ENCODE data around the gene PAPSS2. TPM values are rescaled to one million over a fixed set of nuclear protein-coding genes. Genes with fewer than 3 reads are reported as not detected.
"Not testable (repeated sequence)": the region's sequence is repeated elsewhere in the genome, so short reads cannot be mapped to it uniquely, and the experiment has no call there.

PAPSS2 gene
- total RNA-seq, 4 donors from 2014 or later = 17.3 to 117 (median 88.4) TPM

DNA sequence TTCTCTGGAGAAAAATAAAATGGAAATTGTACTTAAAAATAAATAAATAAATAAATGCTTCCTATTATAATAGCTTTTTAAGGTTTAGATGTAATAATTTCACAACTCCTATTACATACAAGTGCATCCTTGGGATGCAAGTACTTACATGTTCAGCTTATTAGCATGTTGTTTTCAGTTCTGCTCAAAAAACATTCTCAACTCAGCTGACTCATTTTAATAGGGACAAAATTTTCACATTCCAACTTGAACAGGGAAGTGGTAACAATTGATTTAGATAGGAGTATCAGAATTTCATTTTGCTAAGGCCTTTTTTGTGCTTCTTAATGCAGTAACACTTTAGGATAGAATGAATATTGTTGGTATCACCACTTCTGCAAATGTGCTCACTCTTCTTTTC, 16.7 kb upstream of the PAPSS2 start:
- no peak for DNase-seq
- in situ Hi-C loops (cut with MboI; ENCODE audit: low pct_ligation_motif_present in 1 of 4, low pct_unique_long_range_greater_than_20kb in 1 of 4, low sequenced_read_pairs in 3 of 4) (loop anchor here in 1 of 4 donors (10.0 kb wide), 1 partner anchor 122 kb away; no protein-coding TSS in a partner anchor), intact Hi-C loops (cut with DNase I; ENCODE audit: low total_unique reads) (no loop called here)
- Histone ChIP-seq H3K4me3 (no peak overlapping the region), H3K27ac (no peak overlapping the region), H3K4me1 (no peaks in the 10 kb centered on the region), H3K36me3 (no peaks in the 10 kb centered on the region), H3K9me3 (no peaks in the 10 kb centered on the region), H3K27me3 (no peaks in the 10 kb centered on the region)
- TF ChIP-seq POLR2AphosphoS5 (IDR thresholded peaks at IDR 0.05) = no peak
- TF ChIP-seq, protein P1, sequence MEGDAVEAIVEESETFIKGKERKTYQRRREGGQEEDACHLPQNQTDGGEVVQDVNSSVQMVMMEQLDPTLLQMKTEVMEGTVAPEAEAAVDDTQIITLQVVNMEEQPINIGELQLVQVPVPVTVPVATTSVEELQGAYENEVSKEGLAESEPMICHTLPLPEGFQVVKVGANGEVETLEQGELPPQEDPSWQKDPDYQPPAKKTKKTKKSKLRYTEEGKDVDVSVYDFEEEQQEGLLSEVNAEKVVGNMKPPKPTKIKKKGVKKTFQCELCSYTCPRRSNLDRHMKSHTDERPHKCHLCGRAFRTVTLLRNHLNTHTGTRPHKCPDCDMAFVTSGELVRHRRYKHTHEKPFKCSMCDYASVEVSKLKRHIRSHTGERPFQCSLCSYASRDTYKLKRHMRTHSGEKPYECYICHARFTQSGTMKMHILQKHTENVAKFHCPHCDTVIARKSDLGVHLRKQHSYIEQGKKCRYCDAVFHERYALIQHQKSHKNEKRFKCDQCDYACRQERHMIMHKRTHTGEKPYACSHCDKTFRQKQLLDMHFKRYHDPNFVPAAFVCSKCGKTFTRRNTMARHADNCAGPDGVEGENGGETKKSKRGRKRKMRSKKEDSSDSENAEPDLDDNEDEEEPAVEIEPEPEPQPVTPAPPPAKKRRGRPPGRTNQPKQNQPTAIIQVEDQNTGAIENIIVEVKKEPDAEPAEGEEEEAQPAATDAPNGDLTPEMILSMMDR (IDR thresholded peaks at IDR 0.05) = no peak
- no peak for TF ChIP-seq EP300 (IDR thresholded peaks at IDR 0.05; ENCODE audit: low read depth)
- no peak for TF ChIP-seq POLR2A (IDR thresholded peaks at IDR 0.05)

DNA sequence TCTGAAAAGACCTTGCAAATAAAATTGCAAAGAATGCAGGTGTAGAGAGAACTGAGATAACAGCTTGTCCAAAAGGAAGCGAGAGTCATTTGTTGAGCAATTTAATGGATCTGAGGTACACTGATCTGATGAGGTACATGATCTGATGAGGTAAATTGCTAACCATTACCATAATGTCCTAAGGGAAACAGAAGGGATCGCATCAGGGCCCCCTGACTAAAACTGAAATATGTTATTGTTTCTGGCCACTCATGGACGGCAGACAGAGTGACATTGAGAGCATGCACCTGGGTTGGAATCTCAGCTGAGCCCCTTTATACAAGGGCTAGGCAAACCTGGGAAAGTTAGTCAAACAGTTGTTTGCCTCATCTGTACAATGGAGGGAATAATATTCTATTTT, 15.8 kb upstream of the PAPSS2 start:
- Histone ChIP-seq H3K4me3 (no peak overlapping the region), H3K4me1 (no peaks in the 10 kb centered on the region), H3K27ac (no peak overlapping the region), H3K27me3 (no peaks in the 10 kb centered on the region), H3K36me3 (no peaks in the 10 kb centered on the region), H3K9me3 (no peaks in the 10 kb centered on the region)
- intact Hi-C loops (cut with DNase I; ENCODE audit: low total_unique reads) (no loop called here), in situ Hi-C loops (cut with MboI; ENCODE audit: low pct_ligation_motif_present in 1 of 4, low pct_unique_long_range_greater_than_20kb in 1 of 4, low sequenced_read_pairs in 3 of 4) (loop anchor here in 1 of 4 donors (10.0 kb wide), 1 partner anchor 121 kb away; no protein-coding TSS in a partner anchor)
- TF ChIP-seq, protein P1 (IDR thresholded peaks at IDR 0.05) = no peak
- TF ChIP-seq POLR2A (IDR thresholded peaks at IDR 0.05) (no peak), EP300 (IDR thresholded peaks at IDR 0.05; ENCODE audit: low read depth) (no peak)
- DNase-seq = no peak
- 85 to 100% methylated on average over 1 to 3 of the region's 3 CpGs for WGBS, 2 donors (ENCODE audit: low coverage in 1 of 2)

DNA sequence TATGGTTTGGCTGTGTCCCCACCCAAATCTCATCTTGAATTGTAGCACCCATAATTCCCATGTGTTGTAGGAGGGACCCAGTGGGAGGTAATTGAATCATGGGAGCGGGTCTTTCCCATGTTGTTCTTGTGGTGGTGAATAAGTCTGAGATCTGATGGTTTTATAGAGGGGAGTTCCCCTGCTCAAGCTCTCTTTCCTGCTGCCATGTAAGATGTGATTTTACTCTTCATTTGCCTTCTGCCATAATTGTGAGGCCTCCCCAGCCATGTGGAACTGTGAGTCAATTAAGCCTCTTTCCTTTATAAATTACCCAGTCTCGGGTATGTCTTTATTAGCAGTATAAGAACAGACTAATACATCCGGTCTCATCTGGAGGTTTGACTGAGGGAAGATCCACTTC, 15.2 kb upstream of the PAPSS2 start:
- H3K4me1 ChIP-seq; H3K27me3 ChIP-seq; H3K9me3 ChIP-seq; DNase-seq; H3K27ac ChIP-seq; H3K36me3 ChIP-seq; intact Hi-C loops (cut with DNase I; ENCODE audit: low total_unique reads); H3K4me3 ChIP-seq: not testable (repeated sequence)
- WGBS, 2 donors (ENCODE audit: low coverage in 1 of 2) = 66 to 96% methylated on average over 2 to 3 of the region's 3 CpGs
- in situ Hi-C loops (cut with MboI; ENCODE audit: low pct_ligation_motif_present in 1 of 4, low pct_unique_long_range_greater_than_20kb in 1 of 4, low sequenced_read_pairs in 3 of 4) = loop anchor here in 1 of 4 donors (10.0 kb wide), 1 partner anchor 120 kb away; no protein-coding TSS in a partner anchor

DNA sequence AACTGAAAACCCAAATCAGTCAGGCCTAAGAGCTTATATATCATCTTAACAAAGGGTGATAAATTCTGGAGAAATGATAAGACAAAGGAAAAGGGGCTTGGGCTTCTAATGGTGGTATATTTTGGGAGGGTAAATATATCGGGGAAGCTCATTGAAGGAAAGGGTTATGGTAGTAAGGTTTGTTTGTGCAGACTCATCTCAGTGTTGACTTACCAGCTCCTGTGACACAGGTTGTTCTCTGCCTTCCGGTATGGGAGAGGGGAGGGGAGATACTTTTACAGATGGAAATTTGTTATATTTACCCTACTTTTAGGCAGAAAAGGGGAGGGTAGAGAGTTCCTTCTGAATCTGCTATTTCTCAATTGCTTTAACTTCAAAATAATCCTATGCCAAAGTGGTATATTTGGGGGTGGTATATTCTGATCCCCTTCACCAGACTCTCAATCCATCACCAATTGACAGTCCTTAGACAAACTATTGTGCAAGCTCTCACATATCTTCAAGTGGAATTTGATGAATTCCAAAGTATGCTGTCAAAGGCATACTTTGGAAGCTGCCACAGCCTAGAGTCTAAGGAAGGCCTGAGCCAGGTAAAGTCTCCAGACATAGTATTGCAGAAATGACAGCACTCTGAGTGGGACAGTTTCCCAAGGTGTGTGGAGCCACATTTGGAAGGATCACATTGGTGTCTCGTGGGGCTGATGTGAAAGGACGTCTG, 13.3 kb upstream of the PAPSS2 start:
- TF ChIP-seq, protein P1 (IDR thresholded peaks at IDR 0.05) = no peak
- TF ChIP-seq POLR2A (IDR thresholded peaks at IDR 0.05) (no peak), EP300 (IDR thresholded peaks at IDR 0.05; ENCODE audit: low read depth) (no peak), POLR2AphosphoS5 (IDR thresholded peaks at IDR 0.05) (no peak)
- Histone ChIP-seq H3K27ac (no peak overlapping the region), H3K9me3 (no peaks in the 10 kb centered on the region), H3K4me3 (no peak overlapping the region), H3K27me3 (no peaks in the 10 kb centered on the region), H3K4me1 (no peaks in the 10 kb centered on the region), H3K36me3 (no peaks in the 10 kb centered on the region)
- in situ Hi-C loops (cut with MboI; ENCODE audit: low pct_ligation_motif_present in 1 of 4, low pct_unique_long_range_greater_than_20kb in 1 of 4, low sequenced_read_pairs in 3 of 4) (loop anchor here in 1 of 4 donors (10.0 kb wide), 1 partner anchor 118 kb away; no protein-coding TSS in a partner anchor), intact Hi-C loops (cut with DNase I; ENCODE audit: low total_unique reads) (no loop called here)
- DNase-seq = no peak
- 40 to 83% methylated on average over 1 to 4 of the region's 4 CpGs for WGBS, 2 donors (ENCODE audit: low coverage in 1 of 2)

All from transverse colon (tissue), 4 donors.